NCI-H2171 treated with DMSO at 0.1 percent for 48 hours (cell line): Measurements from ENCODE around the gene FBXO9.

ENCODE experiments used
- DNase-seq: peaks from one replicate; lab custom pipeline; 2025; lab: John Stamatoyannopoulos, UW

FBXO9 gene

GRCh38 chr6:53095270-53095669 lies 30.1 kb downstream of the FBXO9 start:
- no peak for DNase-seq

GRCh38 chr6:53095716-53096115 lies 30.5 kb downstream of the FBXO9 start:
- DNase-seq = no peak

GRCh38 chr6:53100561-53100960 lies 35.4 kb downstream of the FBXO9 start:
- no peak for DNase-seq

GRCh38 chr6:53101006-53101405 lies 35.8 kb downstream of the FBXO9 start:
- no peak for DNase-seq

- no peak for DNase-seq
Measured at GRCh38 chr6:53103993-53104675, 38.9 kb downstream of the FBXO9 start.

GRCh38 chr6:53104916-53105315 lies 39.7 kb downstream of the FBXO9 start:
- no peak for DNase-seq

- no peak for DNase-seq
Measured at GRCh38 chr6:53107091-53107490, 41.9 kb downstream of the FBXO9 start.

- DNase-seq = no peak
Measured at GRCh38 chr6:53109612-53110011, 44.4 kb downstream of the FBXO9 start.

- no peak for DNase-seq
Measured at GRCh38 chr6:53111865-53112264, 46.7 kb downstream of the FBXO9 start.

GRCh38 chr6:53112404-53112803 lies 47.2 kb downstream of the FBXO9 start:
- no peak for DNase-seq

- no peak for DNase-seq
Measured at GRCh38 chr6:53112871-53113270, 47.7 kb downstream of the FBXO9 start.

- no peak for DNase-seq
Measured at GRCh38 chr6:53113742-53114141, 48.5 kb downstream of the FBXO9 start.

- DNase-seq = no peak
Measured at GRCh38 chr6:53115113-53115512, 49.9 kb downstream of the FBXO9 start.

- DNase-seq = no peak
Measured at GRCh38 chr6:53115741-53116140, 50.5 kb downstream of the FBXO9 start.

- no peak for DNase-seq
Measured at GRCh38 chr6:53119349-53119748, 54.1 kb downstream of the FBXO9 start.

- DNase-seq = no peak
Measured at GRCh38 chr6:53119772-53120409, 54.7 kb downstream of the FBXO9 start.

- peak; percentile 48 for DNase-seq
Measured at GRCh38 chr6:53124131-53124800, 59.1 kb downstream of the FBXO9 start.

GRCh38 chr6:53125276-53125675 lies 60.1 kb downstream of the FBXO9 start:
- no peak for DNase-seq

- no peak for DNase-seq
Measured at GRCh38 chr6:53128842-53129241, 63.6 kb downstream of the FBXO9 start.

GRCh38 chr6:53130569-53131290 lies 65.5 kb downstream of the FBXO9 start:
- no peak for DNase-seq

- no peak for DNase-seq
Measured at GRCh38 chr6:53133961-53134360, 68.8 kb downstream of the FBXO9 start.

GRCh38 chr6:53134601-53135235 lies 69.5 kb downstream of the FBXO9 start:
- DNase-seq = no peak
